ENCODE data around the gene RECK.

RECK gene

GRCh38 chr9:36135741-36136271, 99.1 kb downstream of the RECK start:
- no peak for DNase-seq (ENCODE audit: extremely low read depth, low read depth)
- TF ChIP-seq CTCF (IDR thresholded peaks at IDR 0.05; ENCODE audit: low read depth, low read length) = no peak

GRCh38 chr9:36136272-36136893, 99.7 kb downstream of the RECK start, which contains the start of gene GLIPR2:
Gene GLIPR2, plus strand, starts transcription at chr9:36136733. Its CDS starts 46 bp downstream, at chr9:36136779.
- DNase-seq (ENCODE audit: extremely low read depth, low read depth) = no peak
- no peak; the same call in 1 of the 2 replicates for TF ChIP-seq CTCF (IDR thresholded peaks at IDR 0.05; ENCODE audit: low read depth, low read length)

GRCh38 chr9:36136894-36137391, 100.2 kb downstream of the RECK start:
- TF ChIP-seq CTCF (IDR thresholded peaks at IDR 0.05; ENCODE audit: low read depth, low read length) = no peak
- DNase-seq (ENCODE audit: extremely low read depth, low read depth) = no peak

GRCh38 chr9:36137392-36138004, 100.8 kb downstream of the RECK start:
- no peak for TF ChIP-seq CTCF (IDR thresholded peaks at IDR 0.05; ENCODE audit: low read depth, low read length)
- DNase-seq (ENCODE audit: extremely low read depth, low read depth) = no peak

GRCh38 chr9:36138496-36138895, 101.8 kb downstream of the RECK start:
- DNase-seq (ENCODE audit: extremely low read depth, low read depth) = no peak
- TF ChIP-seq CTCF (IDR thresholded peaks at IDR 0.05; ENCODE audit: low read depth, low read length) = no peak

- DNase-seq (ENCODE audit: extremely low read depth, low read depth) = no peak
Observed at GRCh38 chr9:36138901-36139300, 102.2 kb downstream of the RECK start.

More at GRCh38 chr9:36138901-36139300, 102.2 kb downstream of the RECK start:
- TF ChIP-seq CTCF (IDR thresholded peaks at IDR 0.05; ENCODE audit: low read depth, low read length) = no peak
